Ureter (tissue), 1 donor: ENCODE data around the gene CX3CR1. TPM values are rescaled to one million over a fixed set of nuclear protein-coding genes. Genes with fewer than 3 reads are reported as not detected.

Experiments
- DNase-seq: peaks from one replicate; pipeline ENCODE4 v3.0.0-alpha.2; 2020; ENCODE audit warnings: low spot score
- total RNA-seq: library from RNA; stranded (reverse); gene quantifications from one replicate; pipeline ENCODE4 v1.2.4, GENCODE V29; 2023
- donor health status: DM: yes; HTN: yes; CAD: no.

CX3CR1 gene
- total RNA-seq, 1 donor from 2014 or later: 1.5 TPM

- DNase-seq: no peak
Observed at GRCh38 chr3:39292961-39293360, 13.1 kb upstream of the CX3CR1 start.

- DNase-seq: peak; percentile 66
Observed at GRCh38 chr3:39291903-39292329, 12.1 kb upstream of the CX3CR1 start.

- DNase-seq: no peak
Observed at GRCh38 chr3:39290255-39290654, 10.4 kb upstream of the CX3CR1 start.

GRCh38 chr3:39289107-39289506 lies 9.3 kb upstream of the CX3CR1 start:
- DNase-seq: no peak

GRCh38 chr3:39288300-39288808 lies 8.5 kb upstream of the CX3CR1 start:
- peak; percentile 83 for DNase-seq

GRCh38 chr3:39287216-39288164 lies 7.7 kb upstream of the CX3CR1 start:
- no peak for DNase-seq

- no peak for DNase-seq
Observed at GRCh38 chr3:39286771-39287170, 6.9 kb upstream of the CX3CR1 start.

GRCh38 chr3:39285332-39285731 lies 5.5 kb upstream of the CX3CR1 start:
- no peak for DNase-seq

GRCh38 chr3:39284457-39284881 lies 4.6 kb upstream of the CX3CR1 start:
- no peak for DNase-seq

GRCh38 chr3:39282057-39282456 lies 2.2 kb upstream of the CX3CR1 start:
- no peak for DNase-seq

GRCh38 chr3:39281533-39281932 lies 1.7 kb upstream of the CX3CR1 start:
- DNase-seq: no peak

- no peak for DNase-seq
Observed at GRCh38 chr3:39280571-39280970, 735 bp upstream of the CX3CR1 start.

- no peak for DNase-seq
Observed at GRCh38 chr3:39278616-39278935, 1.3 kb downstream of the CX3CR1 start.

- no peak for DNase-seq
Observed at GRCh38 chr3:39277893-39278615, 1.8 kb downstream of the CX3CR1 start.

- DNase-seq: no peak
Observed at GRCh38 chr3:39276746-39277145, 3.1 kb downstream of the CX3CR1 start.

GRCh38 chr3:39275963-39276593 lies 3.8 kb downstream of the CX3CR1 start:
- no peak for DNase-seq

GRCh38 chr3:39275052-39275451 lies 4.8 kb downstream of the CX3CR1 start:
- DNase-seq: no peak

GRCh38 chr3:39273119-39273518 lies 6.7 kb downstream of the CX3CR1 start:
- DNase-seq: no peak

- DNase-seq: no peak
Observed at GRCh38 chr3:39272191-39272590, 7.6 kb downstream of the CX3CR1 start.

- DNase-seq: no peak
Observed at GRCh38 chr3:39271363-39271914, 8.4 kb downstream of the CX3CR1 start.

GRCh38 chr3:39269528-39269927 lies 10.3 kb downstream of the CX3CR1 start:
- no peak for DNase-seq

- DNase-seq: no peak
Observed at GRCh38 chr3:39268549-39268900, 11.3 kb downstream of the CX3CR1 start.
